ENCODE data around the gene ADAD2. TPM values are rescaled to one million over a fixed set of nuclear protein-coding genes. Genes with fewer than 3 reads are reported as not detected.

Gene ADAD2
- total and polyA plus RNA-seq, 9 of the 15 experiments (the other 6 are each of a cell fraction or from before 2014, with no cell fraction given) = 0.07 TPM; not detected in 8

GRCh38 chr16:84186685-84187437, 4.1 kb upstream of the ADAD2 start, which contains the start of gene TAF1C (continued):
- TF ChIP-seq REST (IDR thresholded peaks at IDR 0.05; ENCODE audit: borderline replicate concordance) (peak; percentile 87), REST (CRISPR knock-in tag; IDR thresholded peaks at IDR 0.05; ENCODE audit: low read depth) (peak; percentile 77; the same call in 1 of the 2 replicates), ID3 (CRISPR knock-in tag; IDR thresholded peaks at IDR 0.05) (no peak), ID3 (tag; IDR thresholded peaks at IDR 0.05) (no peak), MAFF (IDR thresholded peaks at IDR 0.05; ENCODE audit: low read length) (no peak), IRF1 (CRISPR knock-in tag; IDR thresholded peaks at IDR 0.05; ENCODE audit: borderline replicate concordance) (no peak), NR0B1 (IDR thresholded peaks at IDR 0.05; ENCODE audit: partially characterized antibody) (no peak), CEBPZ (IDR thresholded peaks at IDR 0.05; ENCODE audit: borderline replicate concordance, low read depth, low read length) (no peak; the same call in 1 of the 2 replicates), ETV5 (CRISPR knock-in tag; IDR thresholded peaks at IDR 0.05; ENCODE audit: low read depth) (0 out of 2 replicates have a peak, but pooled peaks have one; percentile 79), POLR2H (tag; IDR thresholded peaks at IDR 0.05; ENCODE audit: low read depth) (no peak), SMARCE1 (IDR thresholded peaks at IDR 0.05) (no peak), TCF3 (CRISPR knock-in tag; IDR thresholded peaks at IDR 0.05) (0 out of 2 replicates have a peak, but pooled peaks have one; percentile 20)

All from K562 (cell line).